Stimulated activated CD4-positive, alpha-beta T cell treated with anti-CD3 and anti-CD28 coated beads, Interleukin-4, amount 100 ng/mL, for 1 hour (primary cell): Measurements from ENCODE around the gene CACNA1I.

Experiments used
- DNase-seq: peaks from one replicate; pipeline ENCODE4 v3.0.0-alpha.2; 2020

CACNA1I gene

GRCh38 chr22:39653787-39654077 lies 83.2 kb downstream of the CACNA1I start:
- DNase-seq = no peak

DNA sequence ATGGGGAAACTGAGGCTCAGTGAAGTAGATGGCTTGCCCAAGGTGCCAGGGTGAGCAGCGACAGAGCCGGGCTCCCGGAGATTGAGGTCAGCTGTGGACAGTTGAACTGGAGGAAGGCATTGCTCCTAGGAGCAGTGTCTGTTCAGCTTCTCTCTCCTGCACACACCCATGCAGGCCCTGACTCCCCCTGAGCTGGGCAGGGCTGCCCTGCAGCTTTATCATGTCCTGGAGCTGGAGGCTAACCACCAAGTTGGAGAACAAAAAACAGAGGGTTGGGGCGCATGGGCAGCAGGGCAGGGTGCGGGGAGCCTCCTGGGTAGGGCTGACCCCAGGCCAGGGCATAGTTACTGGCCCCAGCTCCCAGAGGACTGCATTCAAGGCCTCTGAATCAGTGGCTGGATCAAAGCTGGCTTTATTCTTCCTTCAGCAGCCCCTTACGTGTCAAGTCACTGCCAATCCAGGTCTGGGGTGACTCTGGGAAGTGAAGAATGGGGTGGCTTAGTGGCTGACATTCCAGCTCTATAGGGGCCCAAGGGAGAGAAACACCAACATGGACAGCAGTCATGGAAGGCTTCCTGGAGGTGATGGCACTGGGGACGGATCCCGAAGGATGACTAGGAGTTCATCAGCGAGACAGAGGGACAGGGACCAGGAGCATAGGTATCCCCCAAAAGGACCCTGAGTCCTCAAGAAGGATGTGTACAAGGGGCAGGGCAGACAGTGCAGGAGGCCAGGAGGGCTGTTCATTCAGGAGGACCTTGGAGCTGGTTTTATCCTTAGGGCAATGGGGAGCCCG lies 83.8 kb downstream of the CACNA1I start:
- DNase-seq = no peak

DNA sequence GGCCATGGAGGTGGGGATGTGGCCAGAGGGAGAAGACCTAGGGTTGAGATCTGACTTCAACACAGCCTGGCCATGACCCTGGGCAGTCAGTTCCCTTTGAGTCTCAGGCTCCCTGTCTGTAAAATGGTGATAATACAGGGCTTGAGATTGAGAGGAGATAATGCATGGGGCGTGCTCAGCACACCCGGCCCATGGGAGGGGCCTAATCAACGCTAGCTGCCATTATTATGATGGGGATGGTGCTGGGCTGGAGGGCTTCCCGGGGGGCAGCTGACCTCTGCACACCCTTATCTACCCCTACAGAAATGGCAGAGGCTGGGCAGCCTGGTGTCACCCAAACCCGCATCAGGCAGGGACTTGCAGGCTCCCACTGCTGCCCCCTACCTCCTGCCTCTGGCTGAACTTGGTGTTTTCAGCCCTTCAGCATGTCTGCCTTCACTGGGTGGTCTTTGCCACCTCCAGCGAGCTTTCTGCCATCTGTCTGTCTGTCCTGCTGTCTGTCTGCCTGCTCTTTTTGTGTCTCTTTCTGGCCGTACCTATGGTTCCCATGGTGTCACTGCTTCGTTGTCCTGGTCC lies 84.5 kb downstream of the CACNA1I start:
- DNase-seq = no peak

GRCh38 chr22:39655831-39656230 lies 85.3 kb downstream of the CACNA1I start:
- no peak for DNase-seq

- DNase-seq = no peak
Observed at GRCh38 chr22:39656495-39657490, 86.2 kb downstream of the CACNA1I start.

- DNase-seq = no peak
Observed at GRCh38 chr22:39658367-39658766, 87.8 kb downstream of the CACNA1I start.

DNA sequence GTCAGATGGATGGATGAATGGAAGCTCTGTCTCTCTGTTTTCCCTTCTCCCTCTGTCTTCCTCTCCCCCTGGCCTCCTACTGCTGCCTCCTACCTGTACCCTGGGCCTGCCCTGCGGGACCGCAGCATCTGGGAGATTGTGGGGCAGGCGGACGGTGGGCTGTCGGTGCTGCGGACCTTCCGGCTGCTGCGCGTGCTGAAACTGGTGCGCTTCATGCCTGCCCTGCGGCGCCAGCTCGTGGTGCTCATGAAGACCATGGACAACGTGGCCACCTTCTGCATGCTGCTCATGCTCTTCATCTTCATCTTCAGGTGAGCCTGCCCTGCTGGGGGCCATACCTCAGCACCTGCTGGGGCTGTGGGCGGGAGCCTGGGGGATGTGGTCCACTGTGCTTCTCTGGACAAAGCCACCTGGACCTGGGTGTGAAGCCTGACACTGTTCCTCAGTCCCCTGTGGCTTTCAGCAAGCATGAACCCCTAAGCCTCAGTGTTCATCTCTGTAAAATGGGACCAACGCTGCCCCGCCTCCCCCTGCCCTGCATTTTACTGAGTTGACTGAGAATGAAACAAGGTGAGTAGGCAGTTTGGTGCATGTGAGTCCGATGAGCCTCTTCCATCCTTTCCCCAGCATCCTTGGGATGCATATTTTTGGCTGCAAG lies 88.4 kb downstream of the CACNA1I start:
- DNase-seq = no peak

- no peak for DNase-seq
Observed at GRCh38 chr22:39661501-39661841, 90.9 kb downstream of the CACNA1I start.

- peak; percentile 76 for DNase-seq
Observed at GRCh38 chr22:39661842-39662685, 91.5 kb downstream of the CACNA1I start.

GRCh38 chr22:39662686-39663052 lies 92.1 kb downstream of the CACNA1I start:
- no peak for DNase-seq

- DNase-seq = no peak
Observed at GRCh38 chr22:39663751-39664150, 93.2 kb downstream of the CACNA1I start.

DNA sequence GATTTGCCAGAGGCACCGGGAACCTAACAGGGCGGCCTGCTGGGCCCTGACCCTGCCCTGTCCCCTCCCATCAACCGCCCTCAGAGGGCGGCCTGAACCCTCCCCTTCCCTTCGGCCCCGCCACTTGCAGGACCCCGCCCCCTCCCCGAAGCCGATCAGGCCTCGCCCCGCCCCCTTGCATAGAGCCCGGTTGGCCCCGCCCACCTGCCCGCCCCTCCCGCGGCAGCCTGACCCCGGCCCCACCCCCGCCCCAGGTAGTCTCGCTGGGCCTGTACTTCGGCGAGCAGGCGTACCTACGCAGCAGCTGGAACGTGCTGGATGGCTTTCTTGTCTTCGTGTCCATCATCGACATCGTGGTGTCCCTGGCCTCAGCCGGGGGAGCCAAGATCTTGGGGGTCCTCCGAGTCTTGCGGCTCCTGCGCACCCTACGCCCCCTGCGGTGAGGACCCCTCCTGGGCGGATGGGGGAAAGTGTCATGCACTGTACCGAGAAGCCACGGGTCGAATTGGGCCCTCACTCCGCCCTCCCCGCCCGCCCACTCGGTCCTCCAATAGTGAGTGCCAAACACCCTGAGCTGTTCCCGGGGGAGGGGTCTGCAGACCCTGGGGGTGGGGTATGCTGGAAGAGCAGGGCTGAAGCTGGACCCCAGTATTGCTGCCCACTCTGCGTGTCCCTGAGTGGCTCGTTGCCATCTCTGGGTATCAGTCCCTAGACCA lies 94.1 kb downstream of the CACNA1I start:
- DNase-seq = peak; percentile 40

- no peak for DNase-seq
Observed at GRCh38 chr22:39665229-39665628, 94.7 kb downstream of the CACNA1I start.

- DNase-seq = no peak
Observed at GRCh38 chr22:39665661-39666431, 95.3 kb downstream of the CACNA1I start.

GRCh38 chr22:39666495-39666894 lies 95.9 kb downstream of the CACNA1I start:
- DNase-seq = no peak

DNA sequence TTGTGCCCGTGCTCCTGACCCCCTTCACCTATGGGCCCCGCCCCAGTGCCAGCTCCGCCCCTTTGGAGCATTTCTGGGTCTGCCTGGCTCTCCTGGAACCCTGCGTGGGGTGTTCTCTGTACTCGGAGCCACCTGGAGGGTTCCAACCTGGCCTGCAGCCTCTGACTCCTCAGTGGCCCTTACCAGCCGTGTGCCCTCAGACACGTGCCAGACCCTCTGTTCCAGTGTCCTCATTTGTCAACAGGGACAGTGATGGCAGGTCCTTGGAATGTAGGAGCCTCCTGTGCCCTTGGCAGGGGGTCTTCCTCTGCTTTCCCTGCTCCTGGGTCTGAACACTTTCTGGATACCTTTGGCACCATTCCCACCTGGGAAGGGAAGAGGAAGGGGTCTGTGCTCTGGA lies 96.4 kb downstream of the CACNA1I start:
- DNase-seq = no peak

DNA sequence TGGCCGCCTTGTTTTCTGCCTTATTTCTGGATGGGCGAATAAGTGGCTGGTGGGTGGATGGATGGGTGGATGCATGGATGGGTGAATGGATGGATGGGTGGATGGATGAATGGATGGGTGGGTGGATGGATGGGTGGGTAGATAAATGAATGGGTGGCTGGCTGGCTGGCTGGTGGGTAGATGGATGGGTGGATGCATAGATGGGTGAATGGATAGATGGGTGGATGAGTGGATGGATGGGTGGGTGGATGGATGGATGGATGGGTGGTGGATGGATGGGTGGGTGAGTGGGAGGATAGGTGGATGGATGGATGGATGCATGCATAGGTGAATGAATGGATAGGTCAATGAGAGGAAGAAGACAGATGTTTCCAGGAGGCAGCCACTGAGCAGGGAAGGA lies 98.9 kb downstream of the CACNA1I start:
- no peak for DNase-seq

GRCh38 chr22:39671936-39672335 lies 101.4 kb downstream of the CACNA1I start:
- DNase-seq = no peak

GRCh38 chr22:39674536-39674935 lies 104.0 kb downstream of the CACNA1I start:
- no peak for DNase-seq

DNA sequence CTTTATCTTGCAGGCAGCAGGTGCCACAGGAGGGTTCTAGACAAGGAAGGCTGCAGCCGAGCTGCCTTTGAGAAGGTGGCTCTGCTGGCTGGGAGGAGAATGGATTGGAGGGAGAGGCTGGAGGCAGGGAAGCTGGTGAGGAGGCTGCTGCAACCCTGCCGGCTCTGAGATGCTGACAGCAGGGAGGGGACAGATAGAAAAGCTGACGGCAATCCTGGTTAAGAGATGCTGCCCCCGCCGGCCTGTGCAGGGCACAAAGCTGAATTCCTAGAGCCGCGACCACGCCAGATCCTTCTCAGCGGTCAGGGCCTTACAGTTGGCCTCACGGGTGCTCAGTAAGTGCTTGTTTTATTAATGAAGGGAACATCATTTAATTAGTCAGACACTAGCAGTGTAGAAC lies 105.4 kb downstream of the CACNA1I start:
- DNase-seq = no peak

DNA sequence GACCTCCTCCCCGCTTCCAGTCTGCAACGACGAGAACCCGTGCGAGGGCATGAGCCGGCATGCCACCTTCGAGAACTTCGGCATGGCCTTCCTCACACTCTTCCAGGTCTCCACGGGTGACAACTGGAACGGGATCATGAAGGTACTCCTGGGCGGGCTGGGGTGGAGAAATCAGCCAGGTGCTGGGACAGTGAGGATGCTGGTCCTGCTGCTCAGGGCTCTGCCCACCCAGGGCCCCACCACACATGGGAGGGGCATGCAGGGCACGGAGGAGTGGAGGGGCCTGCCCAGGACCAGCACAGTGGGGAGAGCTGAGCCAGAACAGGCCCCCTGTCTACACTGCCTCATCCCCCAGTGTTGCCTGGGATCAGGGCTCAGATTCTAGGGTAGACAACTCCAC lies 107.4 kb downstream of the CACNA1I start:
- DNase-seq = no peak
